NCI-H1105 treated with DMSO at 0.1 percent for 48 hours (cell line): ENCODE results near the gene SLC38A9.
"Not testable (repeated sequence)": the region's sequence is repeated elsewhere in the genome, so short reads cannot be mapped to it uniquely, and the experiment has no call there.

Source experiments
- DNase-seq: peaks from one replicate; lab custom pipeline; 2025; lab: John Stamatoyannopoulos, UW

SLC38A9 gene

GRCh38 chr5:55609413-55609812, 102.7 kb downstream of the SLC38A9 start:
- DNase-seq, result no peak

- DNase-seq, result no peak
Measured at GRCh38 chr5:55608595-55609349, 103.4 kb downstream of the SLC38A9 start.

- DNase-seq, result not testable (repeated sequence)
Measured at GRCh38 chr5:55607309-55607708, 104.8 kb downstream of the SLC38A9 start.

GRCh38 chr5:55604611-55605067, 107.5 kb downstream of the SLC38A9 start:
- no peak for DNase-seq

GRCh38 chr5:55603922-55604321, 108.2 kb downstream of the SLC38A9 start:
- DNase-seq, result no peak

- no peak for DNase-seq
Measured at GRCh38 chr5:55601628-55602027, 110.5 kb downstream of the SLC38A9 start.

GRCh38 chr5:55601204-55601618, 110.9 kb downstream of the SLC38A9 start:
- DNase-seq, result peak; percentile 14

GRCh38 chr5:55600497-55601203, 111.5 kb downstream of the SLC38A9 start:
- no peak for DNase-seq

GRCh38 chr5:55600086-55600485, 112.0 kb downstream of the SLC38A9 start:
- DNase-seq, result no peak

- DNase-seq, result no peak
Measured at GRCh38 chr5:55599148-55600050, 112.7 kb downstream of the SLC38A9 start.

- no peak for DNase-seq
Measured at GRCh38 chr5:55597014-55597981, 114.8 kb downstream of the SLC38A9 start.

GRCh38 chr5:55594671-55595070, 117.5 kb downstream of the SLC38A9 start:
- DNase-seq, result no peak

GRCh38 chr5:55593115-55593472, 119.0 kb downstream of the SLC38A9 start:
- peak; percentile 72 for DNase-seq

GRCh38 chr5:55592388-55593114, 119.6 kb downstream of the SLC38A9 start:
- no peak for DNase-seq

GRCh38 chr5:55591686-55592085, 120.4 kb downstream of the SLC38A9 start:
- no peak for DNase-seq

- no peak for DNase-seq
Measured at GRCh38 chr5:55585206-55585610, 126.9 kb downstream of the SLC38A9 start.

GRCh38 chr5:55584398-55585205, 127.5 kb downstream of the SLC38A9 start:
- DNase-seq, result no peak

- no peak for DNase-seq
Measured at GRCh38 chr5:55583578-55583977, 128.5 kb downstream of the SLC38A9 start.

- no peak for DNase-seq
Measured at GRCh38 chr5:55582256-55582655, 129.9 kb downstream of the SLC38A9 start.

- DNase-seq, result no peak
Measured at GRCh38 chr5:55580042-55580441, 132.1 kb downstream of the SLC38A9 start.
